NCI-H2171 (cell line): ENCODE results near the gene OOSP4A.
"Not testable (repeated sequence)": the region's sequence is repeated elsewhere in the genome, so short reads cannot be mapped to it uniquely, and the experiment has no call there.

Experiments used
- DNase-seq: peaks from one replicate; lab custom pipeline; 2025; lab: John Stamatoyannopoulos, UW

The OOSP4A gene

DNA sequence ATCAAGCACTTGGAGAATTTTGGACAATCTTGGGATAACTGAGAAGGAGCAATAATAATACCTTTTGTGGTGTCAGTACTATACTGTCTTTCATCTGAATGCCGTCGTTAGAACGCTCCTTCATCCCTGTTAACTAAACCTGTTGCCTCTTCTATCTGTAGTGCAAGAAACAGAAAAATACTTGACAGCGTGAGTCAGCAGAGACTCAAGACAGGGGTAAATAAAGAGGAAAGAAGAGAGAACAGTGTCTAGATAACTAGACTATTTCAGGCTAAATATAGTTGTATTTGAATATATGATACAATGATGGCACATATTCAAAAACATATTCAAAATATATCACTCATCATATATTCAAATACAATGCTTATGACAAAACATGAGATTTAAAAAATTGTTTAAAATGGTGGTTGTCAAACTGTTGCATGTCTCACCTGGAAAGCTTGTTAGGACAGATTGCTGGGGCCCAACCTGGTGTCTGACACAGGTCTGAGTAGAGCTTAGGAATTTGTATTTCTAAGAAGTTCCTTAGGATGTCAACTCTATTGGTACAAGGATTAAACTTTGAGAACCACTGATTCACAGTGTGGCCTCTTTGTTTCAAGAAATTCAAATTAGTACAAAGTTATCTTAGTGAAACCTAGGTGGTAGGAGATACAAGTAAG is 17.4 kb downstream of the OOSP4A start:
- no peak for DNase-seq

DNA sequence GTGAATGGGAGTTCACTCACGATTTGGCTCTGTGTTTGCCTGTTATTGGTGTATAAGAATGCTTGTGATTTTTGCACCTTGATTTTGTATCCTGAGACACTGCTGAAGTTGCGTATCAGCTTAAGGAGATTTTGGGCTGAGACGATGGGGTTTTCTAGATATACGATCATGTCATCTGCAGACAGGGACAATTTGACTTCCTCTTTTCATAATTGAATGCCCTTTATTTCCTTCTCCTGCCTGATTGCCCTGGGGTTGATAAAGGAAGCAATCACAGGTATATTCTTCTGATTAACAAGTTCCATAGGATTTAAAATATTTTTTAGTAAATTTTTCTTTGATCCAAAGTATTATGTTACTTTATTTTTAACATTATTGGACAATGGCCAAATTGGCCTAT is 18.2 kb downstream of the OOSP4A start:
- not testable (repeated sequence) for DNase-seq

GRCh38 chr11:59983212-59983611 is 19.4 kb downstream of the OOSP4A start:
- DNase-seq = no peak

DNA sequence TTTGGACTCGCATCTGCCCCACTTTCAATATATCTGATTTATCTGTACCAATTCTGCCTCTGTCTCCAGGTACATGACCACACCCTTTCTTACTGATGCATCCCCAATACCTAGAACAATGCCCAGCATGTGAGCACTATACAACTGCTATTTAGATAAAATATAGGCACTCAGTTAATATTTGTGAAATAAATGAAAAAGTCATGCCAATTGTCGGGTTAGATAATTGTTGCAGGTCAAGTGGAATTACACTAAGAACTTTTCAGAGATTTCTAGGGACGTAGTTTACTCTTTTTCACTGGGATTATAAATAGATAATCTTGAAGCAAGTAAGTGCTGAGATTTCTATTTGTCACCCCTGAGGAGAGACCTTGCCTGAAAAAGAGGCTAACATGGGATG is 20.5 kb downstream of the OOSP4A start:
- DNase-seq = no peak

DNA sequence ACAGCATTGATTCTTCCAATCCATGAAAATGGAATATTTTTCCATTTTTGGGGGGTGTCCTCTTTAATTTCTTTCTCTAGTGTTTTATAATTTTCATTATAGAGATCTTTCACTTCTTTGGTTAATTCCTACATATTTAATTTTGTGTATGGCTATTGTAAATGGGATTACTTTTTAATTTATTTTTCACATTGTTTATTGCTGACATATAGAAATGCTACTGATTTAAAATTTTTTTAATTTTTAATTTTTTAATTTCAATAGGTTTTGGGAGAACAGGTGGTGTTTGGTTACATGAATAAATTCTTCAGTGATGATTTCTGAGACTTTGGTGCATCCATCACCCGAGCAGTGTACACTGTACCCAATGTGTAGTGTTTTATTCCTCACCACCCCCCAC is 26.6 kb downstream of the OOSP4A start:
- no peak for DNase-seq

GRCh38 chr11:59992425-59992824 is 28.6 kb downstream of the OOSP4A start:
- DNase-seq = no peak

DNA sequence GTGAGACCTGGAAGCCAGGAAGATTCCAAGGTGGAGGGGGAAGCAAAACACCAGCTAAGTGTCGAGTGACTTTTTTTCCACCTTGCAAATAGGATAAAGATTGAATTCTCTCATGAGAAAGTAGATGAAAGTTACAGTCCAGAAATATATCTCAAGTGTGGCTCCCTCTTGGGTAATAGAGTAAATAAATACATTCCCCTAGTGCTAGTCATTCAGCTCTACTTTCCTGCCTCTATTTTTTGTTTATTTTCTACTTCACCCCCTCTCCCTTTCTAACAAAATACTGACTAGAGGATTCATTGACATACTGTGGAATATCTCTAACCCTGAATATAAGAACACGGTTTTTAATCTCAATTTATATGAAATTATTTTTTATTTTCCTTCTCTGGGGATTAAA is 34.0 kb downstream of the OOSP4A start:
- DNase-seq = no peak

GRCh38 chr11:59999691-60000090 is 35.9 kb downstream of the OOSP4A start:
- DNase-seq = no peak

- no peak for DNase-seq
Measured at GRCh38 chr11:60003729-60004128, 39.9 kb downstream of the OOSP4A start.

- DNase-seq = no peak
Measured at GRCh38 chr11:60005360-60005759, 41.5 kb downstream of the OOSP4A start.

DNA sequence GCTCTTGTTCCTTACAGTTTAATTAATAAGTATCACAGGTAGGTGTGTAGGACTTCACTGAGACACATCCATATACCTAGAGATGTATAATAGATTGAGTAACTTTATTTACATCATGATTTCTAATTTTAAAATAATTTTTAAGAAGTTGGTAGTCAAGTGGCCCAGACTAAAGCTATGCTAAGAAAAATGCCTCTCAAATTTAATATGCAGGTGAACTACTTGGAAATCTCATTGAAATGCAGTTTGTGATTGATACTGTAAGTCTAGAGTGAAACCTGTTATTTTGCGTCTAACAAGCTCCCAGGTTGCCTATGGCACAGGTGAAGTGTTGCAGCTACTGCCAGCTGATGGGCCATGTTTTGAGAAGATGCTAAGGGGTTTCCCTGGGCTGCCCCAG is 53.0 kb downstream of the OOSP4A start, which contains the start of gene OOSP4B:
Gene OOSP4B, plus strand, starts transcription at position 301 of the 400 bp plus-strand sequence.
- DNase-seq = no peak

DNA sequence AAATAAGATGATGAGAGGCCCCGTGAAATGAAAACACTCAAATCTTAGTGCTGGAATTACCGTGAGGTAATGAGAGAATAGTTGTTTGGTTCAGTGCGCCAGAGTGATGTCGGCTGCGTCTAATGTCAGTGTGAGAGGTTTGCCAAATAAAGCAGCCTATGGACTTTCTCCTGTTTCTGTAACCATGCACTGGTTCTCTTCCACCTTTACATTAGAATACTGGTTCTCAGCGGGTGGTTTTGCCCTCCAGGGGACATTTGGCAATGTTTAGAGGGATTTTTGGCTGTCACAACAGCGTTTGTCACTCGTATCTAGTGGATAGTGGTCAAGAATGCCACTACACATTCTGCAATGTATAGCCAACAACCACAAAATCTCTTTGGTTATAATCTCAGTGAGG is 54.2 kb downstream of the OOSP4A start:
- DNase-seq = no peak
